Measurements from ENCODE around the gene TRERF1. TPM values are rescaled to one million over a fixed set of nuclear protein-coding genes. Genes with fewer than 3 reads are reported as not detected.

TRERF1 gene
- total RNA-seq, 1 donor from 2014 or later, result 8.3 TPM

DNA sequence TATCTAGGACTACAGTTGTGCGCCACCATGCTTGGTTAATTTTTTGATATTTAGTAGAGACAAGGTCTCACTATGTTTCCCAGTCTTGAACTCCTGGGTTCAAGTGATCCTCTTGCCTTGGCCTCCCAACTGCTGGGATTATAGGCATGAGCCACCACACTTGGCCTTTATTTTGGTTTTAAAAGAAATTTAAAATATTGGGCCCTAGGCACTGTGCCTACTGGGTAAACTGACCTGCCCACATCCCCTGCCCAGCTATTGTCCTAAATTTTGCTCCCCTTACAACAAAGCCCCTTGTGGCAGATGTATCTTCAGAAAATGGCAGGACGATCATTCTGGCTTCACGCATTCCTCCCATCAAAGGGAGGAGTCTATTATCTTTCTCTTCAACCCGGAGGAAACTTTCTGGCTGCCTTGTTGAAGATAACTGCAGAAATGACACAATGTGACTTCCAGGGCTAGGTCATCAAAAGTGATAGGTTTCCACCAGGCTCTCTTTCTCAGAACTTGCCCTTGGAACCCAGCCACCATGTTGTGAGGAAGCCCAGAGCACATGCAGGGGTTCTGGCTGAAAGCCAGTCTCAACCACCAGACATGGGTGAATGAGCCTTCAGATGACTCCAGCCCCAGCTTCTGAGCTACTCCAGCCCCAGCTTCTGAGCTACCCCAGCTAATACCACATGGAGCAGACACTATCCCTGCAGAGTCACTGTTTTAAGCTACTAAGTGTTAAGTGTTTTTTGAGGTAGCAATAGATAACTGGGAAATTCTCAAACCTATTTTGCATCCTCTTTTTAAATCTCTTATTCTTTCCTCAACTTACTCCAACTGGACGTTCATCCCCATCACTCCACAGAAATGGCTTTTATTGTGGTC, 252.4 kb downstream of the TRERF1 start:
- H3K9me3 Mint-ChIP-seq, result no peaks in the 10 kb centered on the region
- Histone ChIP-seq H2AFZ (replicated peaks) (no peak overlapping the region), H3K27me3 (no peaks in the 10 kb centered on the region), H3K27ac (no peak overlapping the region), H3K4me3 (no peak overlapping the region), H3K79me2 (ENCODE audit: low read depth) (no peaks in the 10 kb centered on the region), H3K4me1 (peaks cover 3% of the 10 kb centered on the region), H3K9me3 (ENCODE audit: low read depth) (no peaks in the 10 kb centered on the region), H3K36me3 (no peaks in the 10 kb centered on the region), H4K20me1 (ENCODE audit: low read depth) (no peaks in the 10 kb centered on the region), H3F3A (ENCODE audit: low read depth) (peaks cover 6% of the 10 kb centered on the region), H3K9ac (no peak overlapping the region), H3K4me2 (no peak overlapping the region)
- H3K36me3 Mint-ChIP-seq, result peaks cover 5% of the 10 kb centered on the region
- H3K27me3 Mint-ChIP-seq (ENCODE audit: insufficient read depth, low read depth), result peaks cover 2% of the 10 kb centered on the region
- DNase-seq (ENCODE audit: low spot score), result no peak
- no peak overlapping the region for H3K27ac Mint-ChIP-seq
- TF ChIP-seq, protein P1, sequence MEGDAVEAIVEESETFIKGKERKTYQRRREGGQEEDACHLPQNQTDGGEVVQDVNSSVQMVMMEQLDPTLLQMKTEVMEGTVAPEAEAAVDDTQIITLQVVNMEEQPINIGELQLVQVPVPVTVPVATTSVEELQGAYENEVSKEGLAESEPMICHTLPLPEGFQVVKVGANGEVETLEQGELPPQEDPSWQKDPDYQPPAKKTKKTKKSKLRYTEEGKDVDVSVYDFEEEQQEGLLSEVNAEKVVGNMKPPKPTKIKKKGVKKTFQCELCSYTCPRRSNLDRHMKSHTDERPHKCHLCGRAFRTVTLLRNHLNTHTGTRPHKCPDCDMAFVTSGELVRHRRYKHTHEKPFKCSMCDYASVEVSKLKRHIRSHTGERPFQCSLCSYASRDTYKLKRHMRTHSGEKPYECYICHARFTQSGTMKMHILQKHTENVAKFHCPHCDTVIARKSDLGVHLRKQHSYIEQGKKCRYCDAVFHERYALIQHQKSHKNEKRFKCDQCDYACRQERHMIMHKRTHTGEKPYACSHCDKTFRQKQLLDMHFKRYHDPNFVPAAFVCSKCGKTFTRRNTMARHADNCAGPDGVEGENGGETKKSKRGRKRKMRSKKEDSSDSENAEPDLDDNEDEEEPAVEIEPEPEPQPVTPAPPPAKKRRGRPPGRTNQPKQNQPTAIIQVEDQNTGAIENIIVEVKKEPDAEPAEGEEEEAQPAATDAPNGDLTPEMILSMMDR (IDR thresholded peaks at IDR 0.05), result no peak
- TF ChIP-seq EZH2 (IDR thresholded peaks at IDR 0.05) (no peak), EZH2phosphoT487 (IDR thresholded peaks at IDR 0.05) (no peak)
- no peak overlapping the region for H3K4me3 Mint-ChIP-seq
- peaks cover 5% of the 10 kb centered on the region for H3K4me1 Mint-ChIP-seq

DNA sequence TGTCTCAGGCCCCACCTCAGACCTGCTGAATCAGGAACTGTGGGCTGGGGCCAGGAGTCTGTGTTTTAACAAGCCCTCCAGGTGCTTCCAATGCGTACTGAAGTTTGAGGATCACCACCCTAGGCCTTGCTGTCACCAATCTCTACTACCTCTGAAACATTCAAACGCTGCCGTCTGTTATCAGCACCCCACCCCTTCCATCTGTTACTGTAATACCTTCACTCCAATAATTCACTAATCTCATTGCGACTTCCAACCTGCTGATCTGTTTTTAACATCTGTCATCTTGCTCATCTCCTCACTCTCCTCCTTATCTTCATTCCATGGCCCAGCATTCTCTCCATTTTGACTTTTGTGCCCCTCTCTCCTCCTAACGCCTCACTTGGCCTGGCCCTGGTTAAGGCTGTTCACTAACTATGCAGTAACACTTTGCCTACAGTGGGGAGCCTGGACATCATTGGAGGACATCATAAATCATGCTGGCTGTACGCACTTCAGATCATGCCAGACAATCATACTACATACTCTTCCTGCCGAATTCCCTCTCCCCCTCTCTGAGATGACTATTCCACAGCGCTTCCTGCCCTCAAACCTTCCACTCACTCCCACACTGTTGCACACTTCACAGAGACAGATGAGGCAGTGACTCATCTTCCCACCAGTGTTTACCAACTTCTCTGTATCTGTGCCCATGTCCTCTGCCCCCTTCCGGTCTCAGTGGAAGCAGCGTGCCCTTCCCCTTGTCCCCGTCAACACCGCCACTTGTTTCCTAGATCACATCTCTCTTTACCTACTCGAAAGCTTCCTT, 254.0 kb downstream of the TRERF1 start:
- Mint-ChIP-seq H3K9me3 (no peaks in the 10 kb centered on the region), H3K4me3 (no peak overlapping the region)

DNA sequence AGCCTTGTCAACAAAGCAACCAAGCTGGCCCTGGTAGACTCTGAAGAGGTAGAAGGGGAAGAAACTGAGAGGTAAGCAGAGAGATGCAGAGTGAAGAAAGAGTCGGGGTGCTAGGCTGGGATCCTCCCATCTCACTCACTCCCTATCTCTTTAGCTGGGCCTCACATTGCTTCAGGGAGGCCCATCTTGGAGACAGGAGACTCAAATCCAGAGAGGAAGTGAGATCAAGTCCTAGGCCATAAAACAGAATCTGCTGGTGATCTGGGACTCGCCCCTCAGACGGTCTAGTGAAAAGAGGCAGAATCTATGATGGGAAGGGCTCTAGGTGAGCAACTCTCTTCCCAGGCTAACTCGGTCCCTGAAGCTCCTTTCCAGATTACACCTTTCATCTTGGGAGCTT, 256.3 kb downstream of the TRERF1 start:
- Histone ChIP-seq H3F3A (ENCODE audit: low read depth) (no peaks in the 10 kb centered on the region), H3K4me2 (no peak overlapping the region), H3K27ac (no peak overlapping the region), H3K4me1 (peaks cover 19% of the 10 kb centered on the region), H3K36me3 (no peaks in the 10 kb centered on the region), H3K4me3 (no peak overlapping the region), H3K27me3 (no peaks in the 10 kb centered on the region), H2AFZ (replicated peaks) (no peak overlapping the region), H4K20me1 (ENCODE audit: low read depth) (no peaks in the 10 kb centered on the region), H3K9me3 (ENCODE audit: low read depth) (no peaks in the 10 kb centered on the region), H3K79me2 (ENCODE audit: low read depth) (no peaks in the 10 kb centered on the region), H3K9ac (no peak overlapping the region)
- H3K9me3 Mint-ChIP-seq, result no peaks in the 10 kb centered on the region
- peaks cover 3% of the 10 kb centered on the region for H3K36me3 Mint-ChIP-seq
- peaks cover 2% of the 10 kb centered on the region for H3K27me3 Mint-ChIP-seq (ENCODE audit: insufficient read depth, low read depth)
- H3K27ac Mint-ChIP-seq, result no peak overlapping the region
- no peak overlapping the region for H3K4me3 Mint-ChIP-seq
- H3K4me1 Mint-ChIP-seq, result peaks cover 14% of the 10 kb centered on the region
- no peak for DNase-seq (ENCODE audit: low spot score)
- no peak for TF ChIP-seq EZH2 (IDR thresholded peaks at IDR 0.05)
- TF ChIP-seq, protein P1 (IDR thresholded peaks at IDR 0.05), result no peak
- no peak for TF ChIP-seq EZH2phosphoT487 (IDR thresholded peaks at IDR 0.05)

More for the DNA sequence above, 254.0 kb downstream of the TRERF1 start:
- no peak overlapping the region for H3K4me2 ChIP-seq
- H4K20me1 ChIP-seq (ENCODE audit: low read depth), result no peaks in the 10 kb centered on the region
- no peaks in the 10 kb centered on the region for H3K27me3 ChIP-seq
- no peaks in the 10 kb centered on the region for H3K36me3 ChIP-seq
- Mint-ChIP-seq H3K36me3 (peaks cover 5% of the 10 kb centered on the region), H3K27ac (no peak overlapping the region), H3K27me3 (ENCODE audit: insufficient read depth, low read depth) (peaks cover 2% of the 10 kb centered on the region), H3K4me1 (peaks cover 9% of the 10 kb centered on the region)
- no peak overlapping the region for H3K27ac ChIP-seq
- H3K9ac ChIP-seq, result no peak overlapping the region
- peaks cover 14% of the 10 kb centered on the region for H3K4me1 ChIP-seq
- no peak for DNase-seq (ENCODE audit: low spot score)
- no peaks in the 10 kb centered on the region for H3K79me2 ChIP-seq (ENCODE audit: low read depth)
- TF ChIP-seq EZH2phosphoT487 (IDR thresholded peaks at IDR 0.05) (no peak), EZH2 (IDR thresholded peaks at IDR 0.05) (no peak)
- TF ChIP-seq, protein P1 (IDR thresholded peaks at IDR 0.05), result no peak
- H3F3A ChIP-seq (ENCODE audit: low read depth), result peaks cover 3% of the 10 kb centered on the region
- H3K4me3 ChIP-seq, result no peak overlapping the region
- H3K9me3 ChIP-seq (ENCODE audit: low read depth), result no peaks in the 10 kb centered on the region
- H2AFZ ChIP-seq (replicated peaks), result no peak overlapping the region
